ENCODE measurements around the gene KAT8.

GRCh38 chr16:31107465-31107867 is 10.0 kb upstream of the KAT8 start:
- no peak for TF ChIP-seq CTCF (IDR thresholded peaks at IDR 0.05)
- TF ChIP-seq POLR2A (IDR thresholded peaks at IDR 0.05) = no peak
